CD14-positive monocyte (primary cell): ENCODE results near the gene UNC13B. TPM values are rescaled to one million over a fixed set of nuclear protein-coding genes. Genes with fewer than 3 reads are reported as not detected.

Experiments
- DNase-seq, 3 donors: peaks; one replicate each; pipeline ENCODE4 v3.0.0-alpha.2; 2011 to 2022
- H2AFZ ChIP-seq: 2 replicates; pipeline ENCODE4 v1.6.0; 2012; ENCODE audit warnings: mild to moderate bottlenecking, low read depth, low read length, inconsistent platforms; ENCODE audit not compliant: insufficient read depth, poor library complexity, severe bottlenecking
- H3K27ac ChIP-seq, 2 donors: 1 replicate in 1 of 2; 2 replicates in 1 of 2; pipeline ENCODE4 v1.5.1; 2012 to 2013; ENCODE audit warnings: low read length in 2 of 2, control low read depth in 1 of 2, inconsistent platforms in 1 of 2, low read depth in 1 of 2, mild to moderate bottlenecking in 1 of 2
- H3K27me3 ChIP-seq, 2 donors: one replicate each; pipeline versions ENCODE4 v1.6.0 to v1.6.1; 2011 to 2013; ENCODE audit warnings: low read length in 2 of 2; ENCODE audit not compliant: control insufficient read depth in 2 of 2, insufficient read depth in 2 of 2
- H3K36me3 ChIP-seq, 2 donors: replicated peaks in 1 of 2; 1 replicate in 1 of 2; 2 replicates in 1 of 2; pipeline versions ENCODE4 v1.5.1 to v1.6.1; 2012 to 2013; ENCODE audit warnings: low read length in 2 of 2, control low read depth in 1 of 2, inconsistent platforms in 1 of 2, mild to moderate bottlenecking in 1 of 2; ENCODE audit not compliant: insufficient read depth in 2 of 2, control insufficient read depth in 1 of 2
- H3K4me1 ChIP-seq, 2 donors: 1 replicate in 1 of 2; 2 replicates in 1 of 2; pipeline versions ENCODE4 v1.5.1 to v1.6.1; 2012 to 2013; ENCODE audit warnings: low read length in 2 of 2, control low read depth in 1 of 2, inconsistent platforms in 1 of 2, mild to moderate bottlenecking in 1 of 2, moderate library complexity in 1 of 2; ENCODE audit not compliant: insufficient read depth in 2 of 2, control insufficient read depth in 1 of 2
- H3K4me2 ChIP-seq: replicated peaks from 2 replicates; pipeline ENCODE3; 2012; ENCODE audit warnings: low read length, moderate library complexity, mild to moderate bottlenecking; ENCODE audit not compliant: poor library complexity, severe bottlenecking; ENCODE audit errors: extremely low read depth
- H3K4me3 ChIP-seq, 3 experiments: fragments of 200-600 bp in 1 of 3; sonication (generic) in 1 of 3; replicated peaks in 1 of 3; 1 replicate in 2 of 3; 2 replicates in 1 of 3; pipeline ENCODE4 v1.5.1; 2011 to 2013; ENCODE audit warnings: low read length in 3 of 3, mild to moderate bottlenecking in 3 of 3, control low read depth in 2 of 3, low read depth in 2 of 3, inconsistent platforms in 1 of 3, moderate library complexity in 1 of 3
- H3K79me2 ChIP-seq: 2 replicates; pipeline ENCODE4 v1.6.0; 2012; ENCODE audit warnings: mild to moderate bottlenecking, control low read depth, inconsistent platforms, low read length, moderate library complexity; ENCODE audit not compliant: insufficient read depth
- H3K9ac ChIP-seq: 2 replicates; pipeline ENCODE4 v1.6.0; 2017; ENCODE audit warnings: low read length, mild to moderate bottlenecking; ENCODE audit not compliant: insufficient read depth, poor library complexity, severe bottlenecking
- H3K9me3 ChIP-seq, 2 donors: replicated peaks in 1 of 2; 1 replicate in 1 of 2; 2 replicates in 1 of 2; pipeline versions ENCODE4 v1.5.1 to v1.6.1; 2012 to 2013; ENCODE audit warnings: low read length in 2 of 2, control low read depth in 1 of 2; ENCODE audit not compliant: control insufficient read depth in 1 of 2, insufficient read depth in 1 of 2
- H4K20me1 ChIP-seq: 2 replicates; pipeline ENCODE4 v1.6.0; 2012; ENCODE audit warnings: mild to moderate bottlenecking, low read length, control low read depth, moderate library complexity; ENCODE audit not compliant: insufficient read depth
- H3K27ac Mint-ChIP-seq, 7 donors: one replicate each; pipeline ENCODE4 v1.8.0; 2020; ENCODE audit warnings: mild to moderate bottlenecking in 7 of 7, mixed read lengths in 7 of 7, moderate library complexity in 6 of 7, inconsistent platforms in 2 of 7
- H3K27me3 Mint-ChIP-seq, 3 donors: one replicate each; pipeline ENCODE4 v1.8.0; 2021 to 2022; ENCODE audit warnings: low read depth in 3 of 3, mild to moderate bottlenecking in 3 of 3, mixed read lengths in 3 of 3, moderate library complexity in 3 of 3, inconsistent platforms in 1 of 3
- H3K36me3 Mint-ChIP-seq, 2 donors: one replicate each; pipeline ENCODE4 v1.8.0; 2020; ENCODE audit warnings: mixed read lengths in 2 of 2, inconsistent platforms in 1 of 2, mild to moderate bottlenecking in 1 of 2
- H3K4me1 Mint-ChIP-seq: one replicate; pipeline ENCODE4 v1.8.0; 2020; ENCODE audit warnings: mild to moderate bottlenecking, mixed read lengths
- H3K4me3 Mint-ChIP-seq, 2 donors: one replicate each; pipeline ENCODE4 v1.8.0; 2020; ENCODE audit warnings: mild to moderate bottlenecking in 2 of 2, mixed read lengths in 2 of 2, moderate library complexity in 1 of 2
- H3K9me3 Mint-ChIP-seq, 7 donors: one replicate each; pipeline ENCODE4 v1.8.0; 2020 to 2022; ENCODE audit warnings: mixed read lengths in 7 of 7, mild to moderate bottlenecking in 6 of 7, moderate library complexity in 6 of 7, inconsistent platforms in 2 of 7
- CTCF ChIP-seq: fragments of 200-600 bp; IDR thresholded peaks from one replicate; pipeline ENCODE4 v1.8.0; 2022; ENCODE audit warnings: antibody characterized with exemption, mild to moderate bottlenecking
- WGBS: methylation state at CpG from one replicate; pipeline ENCODE4 v1.1.5; 2013; ENCODE audit warnings: missing lambda C conversion rate; ENCODE audit not compliant: insufficient coverage; 5-methylcytosine and 5-hydroxymethylcytosine counted together
- intact Hi-C, 2 donors: fragments of 100-400 bp; cut with micrococcal nuclease; formaldehyde crosslinking; loops; one replicate each; pipeline versions ENCODE4 v1.15.0 to v1.15.1; 2023
- polyA plus RNA-seq, 3 donors: library from polyadenylated mRNA; depleted of rRNA in 1 of 3; unstranded in 2 of 3; stranded (reverse) in 1 of 3; fragments of 300-500 nt in 2 of 3; fragments of >200 nt in 1 of 3; fragmentation: Illumina TruSeq in 2 of 3; gene quantifications; 1 replicate in 2 of 3; 2 replicates in 1 of 3; pipeline ENCODE4 v1.2.3, GENCODE V29; 2012 to 2021

The UNC13B gene
- polyA plus RNA-seq, 3 donors = 0.41 to 0.81 (median 0.66) TPM

- Mint-ChIP-seq H3K27ac (no peak overlapping the region), H3K9me3 (peaks cover 0 to 10% (median 2%) of the 10 kb centered on the region in 7 donors), H3K27me3 (peaks cover 0 to 2% (median 2%) of the 10 kb centered on the region in 3 donors), H3K4me3 (no peak overlapping the region), H3K36me3 (no peaks in the 10 kb centered on the region), H3K4me1 (peaks cover 6% of the 10 kb centered on the region)
- Histone ChIP-seq H3K79me2 (no peaks in the 10 kb centered on the region), H3K27ac (no peak overlapping the region), H3K9me3 (no peaks in the 10 kb centered on the region), H3K27me3 (no peaks in the 10 kb centered on the region), H3K4me1 (no peaks in the 10 kb centered on the region), H4K20me1 (no peaks in the 10 kb centered on the region), H3K4me3 (no peak overlapping the region), H2AFZ (no peak overlapping the region), H3K4me2 (no peak overlapping the region), H3K9ac (no peak overlapping the region), H3K36me3 (no peaks in the 10 kb centered on the region)
- no peak for DNase-seq
- TF ChIP-seq CTCF = no peak
- intact Hi-C loops = no loop called here
- WGBS = 94% methylated on average over 2 of the region's 6 CpGs
These were observed 132.3 kb downstream of the UNC13B start for GRCh38 chr9:35294066-35294465.

GRCh38 chr9:35294556-35294955 lies 132.7 kb downstream of the UNC13B start:
- no peaks in the 10 kb centered on the region for H4K20me1 ChIP-seq
- no CpG with 5 or more reads among the region's 6 CpGs for WGBS
- H3K4me2 ChIP-seq = no peak overlapping the region
- H2AFZ ChIP-seq = no peak overlapping the region
- H3K79me2 ChIP-seq = no peaks in the 10 kb centered on the region
- H3K36me3 Mint-ChIP-seq = no peaks in the 10 kb centered on the region
- peaks cover 6% of the 10 kb centered on the region for H3K4me1 Mint-ChIP-seq
- H3K9me3 ChIP-seq = no peaks in the 10 kb centered on the region
- no peak overlapping the region for H3K4me3 Mint-ChIP-seq
- H3K4me3 ChIP-seq = no peak overlapping the region
- TF ChIP-seq CTCF = no peak
- no peak overlapping the region for H3K27ac ChIP-seq
- H3K27me3 ChIP-seq = no peaks in the 10 kb centered on the region
- peaks cover 0 to 2% (median 2%) of the 10 kb centered on the region in 3 donors for H3K27me3 Mint-ChIP-seq
- peaks cover 0 to 10% (median 2%) of the 10 kb centered on the region in 7 donors for H3K9me3 Mint-ChIP-seq
- no peak for DNase-seq
- no peak overlapping the region for H3K27ac Mint-ChIP-seq
- no peak overlapping the region for H3K9ac ChIP-seq
- H3K36me3 ChIP-seq = no peaks in the 10 kb centered on the region
- intact Hi-C loops = no loop called here
- H3K4me1 ChIP-seq = no peaks in the 10 kb centered on the region
